Testis (tissue), 2 donors: ENCODE data around the gene FKBP8.

Experiments used
- POLR2A ChIP-seq: fragments of 450-650 bp; IDR thresholded peaks from one replicate; pipeline ENCODE4 v1.6.1; 2017; ENCODE audit warnings: antibody characterized with exemption, mild to moderate bottlenecking, moderate library complexity
- TF ChIP-seq, protein P1 (sequence below), 3 experiments: fragments of 450-650 bp in 2 of 3; fragments of 200-600 bp in 1 of 3; sonication (generic) in 1 of 3; IDR thresholded peaks; one replicate each; pipeline ENCODE4 v1.5.1; 2016 to 2019; ENCODE audit warnings: antibody characterized with exemption in 3 of 3, mild to moderate bottlenecking in 2 of 3, moderate library complexity in 1 of 3

GRCh38 chr19:18488838-18489626 is 54.3 kb downstream of the FKBP8 start:
- TF ChIP-seq, protein P1, sequence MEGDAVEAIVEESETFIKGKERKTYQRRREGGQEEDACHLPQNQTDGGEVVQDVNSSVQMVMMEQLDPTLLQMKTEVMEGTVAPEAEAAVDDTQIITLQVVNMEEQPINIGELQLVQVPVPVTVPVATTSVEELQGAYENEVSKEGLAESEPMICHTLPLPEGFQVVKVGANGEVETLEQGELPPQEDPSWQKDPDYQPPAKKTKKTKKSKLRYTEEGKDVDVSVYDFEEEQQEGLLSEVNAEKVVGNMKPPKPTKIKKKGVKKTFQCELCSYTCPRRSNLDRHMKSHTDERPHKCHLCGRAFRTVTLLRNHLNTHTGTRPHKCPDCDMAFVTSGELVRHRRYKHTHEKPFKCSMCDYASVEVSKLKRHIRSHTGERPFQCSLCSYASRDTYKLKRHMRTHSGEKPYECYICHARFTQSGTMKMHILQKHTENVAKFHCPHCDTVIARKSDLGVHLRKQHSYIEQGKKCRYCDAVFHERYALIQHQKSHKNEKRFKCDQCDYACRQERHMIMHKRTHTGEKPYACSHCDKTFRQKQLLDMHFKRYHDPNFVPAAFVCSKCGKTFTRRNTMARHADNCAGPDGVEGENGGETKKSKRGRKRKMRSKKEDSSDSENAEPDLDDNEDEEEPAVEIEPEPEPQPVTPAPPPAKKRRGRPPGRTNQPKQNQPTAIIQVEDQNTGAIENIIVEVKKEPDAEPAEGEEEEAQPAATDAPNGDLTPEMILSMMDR (IDR thresholded peaks at IDR 0.05): no peak
- no peak for TF ChIP-seq POLR2A
